Sigmoid colon (tissue), 7 donors: ENCODE measurements around the gene PRICKLE4. TPM values are rescaled to one million over a fixed set of nuclear protein-coding genes. Genes with fewer than 3 reads are reported as not detected.

Experiments
- DNase-seq: peaks from one replicate; pipeline ENCODE4 v3.0.0-alpha.2; 2019
- H3K27ac ChIP-seq, 4 donors: fragments of 200-600 bp; sonication (generic); one replicate each; pipeline ENCODE4 v1.5.1; 2016 to 2019; ENCODE audit warnings: mild to moderate bottlenecking in 1 of 4
- H3K27me3 ChIP-seq, 3 donors: fragments of 200-600 bp; sonication (generic); one replicate each; pipeline ENCODE4 v1.5.1; 2019; ENCODE audit warnings: mild to moderate bottlenecking in 1 of 3
- H3K36me3 ChIP-seq, 4 donors: fragments of 200-600 bp; sonication (generic); one replicate each; pipeline ENCODE4 v1.5.1; 2016 to 2019
- H3K4me1 ChIP-seq, 4 donors: fragments of 200-600 bp; sonication (generic); one replicate each; pipeline ENCODE4 v1.5.1; 2017 to 2019
- H3K4me3 ChIP-seq, 4 donors: fragments of 200-600 bp; sonication (generic); one replicate each; pipeline ENCODE4 v1.5.1; 2017 to 2019; ENCODE audit warnings: mild to moderate bottlenecking in 2 of 4, moderate library complexity in 1 of 4
- H3K9me3 ChIP-seq, 4 donors: fragments of 200-600 bp in 3 of 4; sonication (generic) in 3 of 4; one replicate each; pipeline versions ENCODE4 v1.5.1 to v1.6.1; 2013 to 2019
- CTCF ChIP-seq, 4 experiments: fragments of 450-650 bp in 3 of 4; fragments of 200-600 bp in 1 of 4; IDR thresholded peaks; one replicate each; pipeline ENCODE4 v1.5.1; 2016 to 2019; ENCODE audit warnings: antibody characterized with exemption in 4 of 4, mild to moderate bottlenecking in 3 of 4, moderate library complexity in 2 of 4
- EP300 ChIP-seq, 4 donors: sonication (generic); formaldehyde crosslinking; IDR thresholded peaks; one replicate each; pipeline ENCODE4 v1.6.1; 2017; ENCODE audit warnings: antibody characterized with exemption in 4 of 4
- POLR2A ChIP-seq, 2 donors: fragments of 450-650 bp; IDR thresholded peaks; one replicate each; pipeline ENCODE4 v1.6.1; 2016; ENCODE audit warnings: antibody characterized with exemption in 2 of 2, mild to moderate bottlenecking in 2 of 2, moderate library complexity in 2 of 2
- POLR2AphosphoS5 ChIP-seq, 4 donors: sonication (generic); formaldehyde crosslinking; IDR thresholded peaks; one replicate each; pipeline ENCODE4 v1.6.1; 2017; ENCODE audit warnings: antibody characterized with exemption in 4 of 4
- WGBS, 2 donors: extraction: QIAGEN DNeasy Blood & Tissue Kit; methylation state at CpG; one replicate each; pipeline ENCODE4 v1.1.7; 2013; 5-methylcytosine and 5-hydroxymethylcytosine counted together
- intact Hi-C: fragments of 100-400 bp; cut with DNase I; formaldehyde crosslinking; loops from one replicate; pipeline ENCODE4 v1.15.1; 2023
- polyA plus RNA-seq, 3 donors: library from polyadenylated mRNA; stranded (reverse); fragments of 200-250 nt; gene quantifications; one replicate each; pipeline ENCODE4 v1.2.3, GENCODE V29; 2013
- small RNA-seq, 3 donors: library from RNA; depleted of rRNA; stranded (forward); fragments of <200 nt; gene quantifications; one replicate each; pipeline ENCODE3, GENCODE V24; 2016
- total RNA-seq, 4 donors: library from RNA; depleted of rRNA; stranded (reverse); fragments of >200 nt; gene quantifications; one replicate each; pipeline ENCODE4 v1.1.0, GENCODE V29; 2016
- donor health status: healthy with polysubstance abuse.
- donor health status: Bipolar disorder and iron deficiency.
- donor health status: healthy.

PRICKLE4 gene
- total and polyA plus RNA-seq, 7 donors: 1.5 to 13.8 (median 4.1) TPM; not detected in 2

- DNase-seq: no peak
- no peaks in the 10 kb centered on the region for H3K27me3 ChIP-seq
- 95 to 96% methylated on average over 2 of the region's 2 CpGs for WGBS, 2 donors
- no peak overlapping the region for H3K4me3 ChIP-seq
- TF ChIP-seq POLR2AphosphoS5 (IDR thresholded peaks at IDR 0.05) (no peak), EP300 (IDR thresholded peaks at IDR 0.05) (no peak), CTCF (IDR thresholded peaks at IDR 0.05) (no peak), POLR2A (IDR thresholded peaks at IDR 0.05) (no peak)
- intact Hi-C loops: no loop called here
- no peaks in the 10 kb centered on the region for H3K4me1 ChIP-seq
- no peak overlapping the region for H3K27ac ChIP-seq
- H3K9me3 ChIP-seq: no peaks in the 10 kb centered on the region
- no peaks in the 10 kb centered on the region for H3K36me3 ChIP-seq
These were observed 56.1 kb downstream of the PRICKLE4 start for GRCh38 chr6:41836660-41837052.

Small RNAs within 50 kb of the gene (small RNA-seq; reads per million reads assigned to genes)
- 0 reads per million in 3 donors for gene AL365205.2
- gene AL365205.3: 0 reads per million in 3 donors
- gene RF00393: 0 reads per million in 3 donors

Other genes with a start within 250 kb of the PRICKLE4 start
- gene FOXP4, start 234.4 kb upstream of the PRICKLE4 start, total RNA-seq: 10 to 100 TPM in 1 of 4 donors, 1 to 10 TPM in 3; 4.1 to 14.1 (median 5.8) TPM
- 10 to 100 TPM; 12.7 to 19.5 (median 15.6) TPM for gene FOXP4, start 234.4 kb upstream of the PRICKLE4 start, polyA plus RNA-seq
- gene MDFI, start 142.3 kb upstream of the PRICKLE4 start, total RNA-seq: 1 to 10 TPM; 2.9 to 8.6 (median 5.1) TPM
- gene MDFI, start 142.3 kb upstream of the PRICKLE4 start, polyA plus RNA-seq: 1 to 10 TPM in 2 of 3 donors, under 1 TPM in 1; 0.69 to 7.7 (median 4.2) TPM
- gene TFEB, start 45.2 kb upstream of the PRICKLE4 start, total RNA-seq: 10 to 100 TPM; 21.0 to 28.5 (median 24.2) TPM
- gene TFEB, start 45.2 kb upstream of the PRICKLE4 start, polyA plus RNA-seq: 10 to 100 TPM; 28.2 to 40.9 (median 34.0) TPM
- not detected for gene PGC, start 33.4 kb upstream of the PRICKLE4 start, total RNA-seq
- gene PGC, start 33.4 kb upstream of the PRICKLE4 start, polyA plus RNA-seq: 10 to 100 TPM in 1 of 3 donors, 1 to 10 TPM in 1, under 1 TPM in 1; 0.07 to 12.6 (median 9.2) TPM
- gene FRS3, start 882 bp upstream of the PRICKLE4 start, total RNA-seq: 1 to 10 TPM; 4.1 to 4.9 (median 4.7) TPM
- gene FRS3, start 882 bp upstream of the PRICKLE4 start, polyA plus RNA-seq: 1 to 10 TPM; 1.6 to 4.8 (median 3.3) TPM
- gene TOMM6, start 6.9 kb downstream of the PRICKLE4 start, total RNA-seq: 100 to 1,000 TPM; 116 to 154 (median 151) TPM
- 100 to 1,000 TPM; 209 to 309 (median 254) TPM for gene TOMM6, start 6.9 kb downstream of the PRICKLE4 start, polyA plus RNA-seq
- 1 to 10 TPM; 2.1 to 10.0 (median 3.1) TPM for gene USP49, start 114.6 kb downstream of the PRICKLE4 start, total RNA-seq
- 1 to 10 TPM in 1 of 3 donors, under 1 TPM in 2; 0.23 to 1.9 (median 0.60) TPM for gene USP49, start 114.6 kb downstream of the PRICKLE4 start, polyA plus RNA-seq
- 10 to 100 TPM in 3 of 4 donors, 1 to 10 TPM in 1; 9.9 to 15.5 (median 13.7) TPM for gene MED20, start 140.4 kb downstream of the PRICKLE4 start, total RNA-seq
- 10 to 100 TPM in 1 of 3 donors, 1 to 10 TPM in 2; 7.8 to 14.6 (median 9.4) TPM for gene MED20, start 140.4 kb downstream of the PRICKLE4 start, polyA plus RNA-seq
- 1 to 10 TPM; 2.9 to 5.4 (median 4.6) TPM for gene BYSL, start 140.7 kb downstream of the PRICKLE4 start, total RNA-seq
- 10 to 100 TPM in 1 of 3 donors, 1 to 10 TPM in 2; 4.2 to 14.0 (median 9.6) TPM for gene BYSL, start 140.7 kb downstream of the PRICKLE4 start, polyA plus RNA-seq
- 100 to 1,000 TPM in 3 of 4 donors, 10 to 100 TPM in 1; 75.1 to 125 (median 110) TPM for gene CCND3, start 161.0 kb downstream of the PRICKLE4 start, total RNA-seq
- 100 to 1,000 TPM in 1 of 3 donors, 10 to 100 TPM in 2; 43.2 to 144 (median 46.7) TPM for gene CCND3, start 161.0 kb downstream of the PRICKLE4 start, polyA plus RNA-seq